IMR-90 (cell line): ENCODE measurements around the gene CALD1.

Experiments used
- CEBPB ChIP-seq: IDR thresholded peaks from 2 replicates; pipeline ENCODE4 v1.6.1; 2012; ENCODE audit warnings: low read depth, low read length, improper control_type of control experiment
- MAFK ChIP-seq: IDR thresholded peaks from 2 replicates; pipeline ENCODE4 v1.6.1; 2012; ENCODE audit warnings: low read depth, low read length, improper control_type of control experiment
- MAZ ChIP-seq: IDR thresholded peaks from 2 replicates; pipeline ENCODE4 v1.6.1; 2012; ENCODE audit warnings: low read depth, mild to moderate bottlenecking, low read length, improper control_type of control experiment, moderate library complexity, borderline replicate concordance
- POLR2A ChIP-seq: IDR thresholded peaks from 2 replicates; pipeline ENCODE4 v1.6.1; 2012; ENCODE audit warnings: mild to moderate bottlenecking, low read depth, low read length
- RFX5 ChIP-seq: IDR thresholded peaks from 2 replicates; pipeline ENCODE4 v1.8.0; 2012; ENCODE audit warnings: low read depth, mild to moderate bottlenecking, low read length, moderate library complexity
- TF ChIP-seq, protein P1 (sequence below): conservative IDR thresholded peaks from 2 replicates; pipeline ENCODE4 v1.5.1; 2012; ENCODE audit warnings: mild to moderate bottlenecking, low read depth, low read length, improper control_type of control experiment
- TF ChIP-seq, protein P2 (sequence below): fragments of 150-350 bp; IDR thresholded peaks from 2 replicates; pipeline ENCODE4 v1.6.1; 2016; ENCODE audit warnings: low read depth, mild to moderate bottlenecking, low read length, moderate library complexity, borderline replicate concordance

DNA sequence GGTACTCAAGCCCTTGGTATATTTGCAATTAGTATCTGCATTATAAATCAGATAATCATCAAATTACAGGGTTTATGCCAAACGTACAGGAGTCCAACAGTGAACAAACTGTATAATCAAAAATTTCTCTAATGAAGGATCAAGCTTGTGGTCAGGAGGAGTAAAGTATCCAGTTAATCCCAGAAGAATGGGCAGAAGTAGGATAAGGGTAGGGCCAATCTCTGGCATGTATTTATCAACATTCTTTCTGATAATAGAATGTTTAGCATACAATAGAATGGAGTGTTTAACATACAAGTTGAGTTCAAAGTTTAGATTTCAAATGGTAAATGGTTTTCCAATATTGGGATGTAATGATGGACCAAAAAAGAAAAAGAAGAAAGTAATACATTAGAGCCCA, 103.0 kb downstream of the CALD1 start:
- TF ChIP-seq MAFK (no peak), RFX5 (no peak), POLR2A (no peak), CEBPB (no peak), MAZ (no peak)
- TF ChIP-seq, protein P1, sequence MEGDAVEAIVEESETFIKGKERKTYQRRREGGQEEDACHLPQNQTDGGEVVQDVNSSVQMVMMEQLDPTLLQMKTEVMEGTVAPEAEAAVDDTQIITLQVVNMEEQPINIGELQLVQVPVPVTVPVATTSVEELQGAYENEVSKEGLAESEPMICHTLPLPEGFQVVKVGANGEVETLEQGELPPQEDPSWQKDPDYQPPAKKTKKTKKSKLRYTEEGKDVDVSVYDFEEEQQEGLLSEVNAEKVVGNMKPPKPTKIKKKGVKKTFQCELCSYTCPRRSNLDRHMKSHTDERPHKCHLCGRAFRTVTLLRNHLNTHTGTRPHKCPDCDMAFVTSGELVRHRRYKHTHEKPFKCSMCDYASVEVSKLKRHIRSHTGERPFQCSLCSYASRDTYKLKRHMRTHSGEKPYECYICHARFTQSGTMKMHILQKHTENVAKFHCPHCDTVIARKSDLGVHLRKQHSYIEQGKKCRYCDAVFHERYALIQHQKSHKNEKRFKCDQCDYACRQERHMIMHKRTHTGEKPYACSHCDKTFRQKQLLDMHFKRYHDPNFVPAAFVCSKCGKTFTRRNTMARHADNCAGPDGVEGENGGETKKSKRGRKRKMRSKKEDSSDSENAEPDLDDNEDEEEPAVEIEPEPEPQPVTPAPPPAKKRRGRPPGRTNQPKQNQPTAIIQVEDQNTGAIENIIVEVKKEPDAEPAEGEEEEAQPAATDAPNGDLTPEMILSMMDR, result no peak
- TF ChIP-seq, protein P2, sequence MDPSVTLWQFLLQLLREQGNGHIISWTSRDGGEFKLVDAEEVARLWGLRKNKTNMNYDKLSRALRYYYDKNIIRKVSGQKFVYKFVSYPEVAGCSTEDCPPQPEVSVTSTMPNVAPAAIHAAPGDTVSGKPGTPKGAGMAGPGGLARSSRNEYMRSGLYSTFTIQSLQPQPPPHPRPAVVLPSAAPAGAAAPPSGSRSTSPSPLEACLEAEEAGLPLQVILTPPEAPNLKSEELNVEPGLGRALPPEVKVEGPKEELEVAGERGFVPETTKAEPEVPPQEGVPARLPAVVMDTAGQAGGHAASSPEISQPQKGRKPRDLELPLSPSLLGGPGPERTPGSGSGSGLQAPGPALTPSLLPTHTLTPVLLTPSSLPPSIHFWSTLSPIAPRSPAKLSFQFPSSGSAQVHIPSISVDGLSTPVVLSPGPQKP, result no peak
